Astrocyte of the spinal cord (primary cell): ENCODE measurements around the gene AUTS2.

ENCODE experiments used
- DNase-seq: peaks from one replicate; pipeline ENCODE4 v3.0.0; 2011; ENCODE audit warnings: low read depth, low spot score
- H3K4me3 ChIP-seq: 2 replicates; pipeline ENCODE4 v1.5.1; 2011; ENCODE audit warnings: low read depth, mild to moderate bottlenecking, low read length, moderate library complexity
- CTCF ChIP-seq: IDR thresholded peaks from 2 replicates; pipeline ENCODE4 v1.5.1; 2012; ENCODE audit warnings: low read depth, mild to moderate bottlenecking, low read length, inconsistent platforms
- in situ Hi-C: cut with HindIII; loops from 2 replicates; pipeline ENCODE4 v1.10.0; 2017; ENCODE audit warnings: low sequenced_read_pairs

AUTS2 gene

GRCh38 chr7:70579397-70580097 lies 981.3 kb downstream of the AUTS2 start:
- DNase-seq: no peak
- in situ Hi-C loops: no loop called here
- no peak overlapping the region for H3K4me3 ChIP-seq
- TF ChIP-seq CTCF: no peak

GRCh38 chr7:70580161-70580560 lies 981.9 kb downstream of the AUTS2 start:
- no peak for TF ChIP-seq CTCF
- in situ Hi-C loops: no loop called here

GRCh38 chr7:70582927-70583895 lies 984.9 kb downstream of the AUTS2 start:
- no peak overlapping the region for H3K4me3 ChIP-seq
- no peak for TF ChIP-seq CTCF
- in situ Hi-C loops: no loop called here
- DNase-seq: no peak

More at GRCh38 chr7:70580161-70580560, 981.9 kb downstream of the AUTS2 start:
- no peak for DNase-seq
- H3K4me3 ChIP-seq: no peak overlapping the region

GRCh38 chr7:70583965-70584883 lies 985.9 kb downstream of the AUTS2 start:
- no peak for TF ChIP-seq CTCF
- no peak overlapping the region for H3K4me3 ChIP-seq
- in situ Hi-C loops: no loop called here
- DNase-seq: no peak

GRCh38 chr7:70585071-70585470 lies 986.8 kb downstream of the AUTS2 start:
- H3K4me3 ChIP-seq: no peak overlapping the region
- DNase-seq: no peak
- peak; percentile 27 for TF ChIP-seq CTCF
- in situ Hi-C loops: no loop called here

- DNase-seq: no peak
- no peak for TF ChIP-seq CTCF
- in situ Hi-C loops: no loop called here
- no peak overlapping the region for H3K4me3 ChIP-seq
Measured at GRCh38 chr7:70586822-70587221, 988.5 kb downstream of the AUTS2 start.
